ENCODE measurements around the gene TSPYL4. TPM values are rescaled to one million over a fixed set of nuclear protein-coding genes. Genes with fewer than 3 reads are reported as not detected.

The TSPYL4 gene
- total and polyA plus RNA-seq, 7 donors, result 2.8 to 10.1 (median 6.5) TPM

- 46 to 57% (median 56%) methylated on average over 3 of the region's 3 CpGs for WGBS, 3 donors
- Histone ChIP-seq H3K36me3 (ENCODE audit: insufficient read depth in 1 of 2, low read depth in 1 of 2) (peaks cover 0 to 21% of the 10 kb centered on the region in 2 donors), H3K27me3 (ENCODE audit: insufficient read depth in 3 of 3, low read length in 2 of 3) (no peaks in the 10 kb centered on the region), H3K4me1 (peaks cover 13% of the 10 kb centered on the region), H3K4me3 (no peak overlapping the region), H3K27ac (no peak overlapping the region), H3K9me3 (no peaks in the 10 kb centered on the region)
- DNase-seq (no peak), ATAC-seq (peak in 2 of 4 donors; percentile 38 to 65)
- intact Hi-C loops (cut with DNase I), result loop anchor here in 1 of 2 donors (10.0 kb wide), 1 partner anchor 747 kb away; no protein-coding TSS in a partner anchor
- TF ChIP-seq CTCF (IDR thresholded peaks at IDR 0.05), result peak; percentile 44
These were observed 35.7 kb downstream of the TSPYL4 start for GRCh38 chr6:116218172-116218633.

- DNase-seq (no peak), ATAC-seq (peak in 2 of 4 donors; percentile 66 to 81)
- intact Hi-C loops (cut with DNase I), result loop anchor here in 1 of 2 donors (10.0 kb wide), 1 partner anchor 748 kb away; no protein-coding TSS in a partner anchor
- Histone ChIP-seq H3K36me3 (ENCODE audit: insufficient read depth in 1 of 2, low read depth in 1 of 2) (peaks cover 0 to 10% of the 10 kb centered on the region in 2 donors), H3K27me3 (ENCODE audit: insufficient read depth in 3 of 3, low read length in 2 of 3) (no peaks in the 10 kb centered on the region), H3K9me3 (no peaks in the 10 kb centered on the region), H3K4me1 (peaks cover 13% of the 10 kb centered on the region), H3K4me3 (no peak overlapping the region), H3K27ac (no peak overlapping the region)
- 7 to 18% (median 11%) methylated on average over 1 of the region's 1 CpG for WGBS, 3 donors
- peak; percentile 54 for TF ChIP-seq CTCF (IDR thresholded peaks at IDR 0.05)
These were observed 36.8 kb downstream of the TSPYL4 start for GRCh38 chr6:116217069-116217468.

- DNase-seq (no peak), ATAC-seq (peak in 1 of 4 donors; percentile 41)
- no peaks in the 10 kb centered on the region for H3K27me3 ChIP-seq (ENCODE audit: insufficient read depth in 3 of 3, low read length in 2 of 3)
- H3K27ac ChIP-seq, result no peak overlapping the region
- no peaks in the 10 kb centered on the region for H3K36me3 ChIP-seq (ENCODE audit: insufficient read depth in 1 of 2, low read depth in 1 of 2)
- 84 to 89% (median 86%) methylated on average over 5 of the region's 5 CpGs for whole genome bisulfite sequencing, 3 donors
- peaks cover 13% of the 10 kb centered on the region for H3K4me1 ChIP-seq
- no peak for TF ChIP-seq CTCF (IDR thresholded peaks at IDR 0.05)
- no peaks in the 10 kb centered on the region for H3K9me3 ChIP-seq
- no peak overlapping the region for H3K4me3 ChIP-seq
- intact Hi-C loops (cut with DNase I), result loop anchor here in 1 of 2 donors (10.0 kb wide), 1 partner anchor 749 kb away; no protein-coding TSS in a partner anchor
These were observed 38.5 kb downstream of the TSPYL4 start for GRCh38 chr6:116215414-116215813.

- TF ChIP-seq CTCF (IDR thresholded peaks at IDR 0.05), result no peak
- no peak overlapping the region for H3K27ac ChIP-seq
- peaks cover 13% of the 10 kb centered on the region for H3K4me1 ChIP-seq
- WGBS, 3 donors, result 87 to 88% (median 88%) methylated on average over 1 of the region's 1 CpG
- no peaks in the 10 kb centered on the region for H3K9me3 ChIP-seq
- no peaks in the 10 kb centered on the region for H3K27me3 ChIP-seq (ENCODE audit: insufficient read depth in 3 of 3, low read length in 2 of 3)
- ATAC-seq, result no peak
- intact Hi-C loops (cut with DNase I), result loop anchor here in 1 of 2 donors (10.0 kb wide), 1 partner anchor 750 kb away; no protein-coding TSS in a partner anchor
- no peaks in the 10 kb centered on the region for H3K36me3 ChIP-seq (ENCODE audit: insufficient read depth in 1 of 2, low read depth in 1 of 2)
- H3K4me3 ChIP-seq, result no peak overlapping the region
- DNase-seq, result no peak
These were observed 39.2 kb downstream of the TSPYL4 start for GRCh38 chr6:116214681-116215080.

Measured in psoas muscle (tissue), 8 donors.